Measurements from ENCODE around the gene SLC34A2. TPM values are rescaled to one million over a fixed set of nuclear protein-coding genes. Genes with fewer than 3 reads are reported as not detected.
"Not testable (repeated sequence)": the region's sequence is repeated elsewhere in the genome, so short reads cannot be mapped to it uniquely, and the experiment has no call there.

Gene SLC34A2
- total and polyA plus RNA-seq, 8 donors = 0.12 to 35.7 (median 0.55) TPM; not detected in 3

DNA sequence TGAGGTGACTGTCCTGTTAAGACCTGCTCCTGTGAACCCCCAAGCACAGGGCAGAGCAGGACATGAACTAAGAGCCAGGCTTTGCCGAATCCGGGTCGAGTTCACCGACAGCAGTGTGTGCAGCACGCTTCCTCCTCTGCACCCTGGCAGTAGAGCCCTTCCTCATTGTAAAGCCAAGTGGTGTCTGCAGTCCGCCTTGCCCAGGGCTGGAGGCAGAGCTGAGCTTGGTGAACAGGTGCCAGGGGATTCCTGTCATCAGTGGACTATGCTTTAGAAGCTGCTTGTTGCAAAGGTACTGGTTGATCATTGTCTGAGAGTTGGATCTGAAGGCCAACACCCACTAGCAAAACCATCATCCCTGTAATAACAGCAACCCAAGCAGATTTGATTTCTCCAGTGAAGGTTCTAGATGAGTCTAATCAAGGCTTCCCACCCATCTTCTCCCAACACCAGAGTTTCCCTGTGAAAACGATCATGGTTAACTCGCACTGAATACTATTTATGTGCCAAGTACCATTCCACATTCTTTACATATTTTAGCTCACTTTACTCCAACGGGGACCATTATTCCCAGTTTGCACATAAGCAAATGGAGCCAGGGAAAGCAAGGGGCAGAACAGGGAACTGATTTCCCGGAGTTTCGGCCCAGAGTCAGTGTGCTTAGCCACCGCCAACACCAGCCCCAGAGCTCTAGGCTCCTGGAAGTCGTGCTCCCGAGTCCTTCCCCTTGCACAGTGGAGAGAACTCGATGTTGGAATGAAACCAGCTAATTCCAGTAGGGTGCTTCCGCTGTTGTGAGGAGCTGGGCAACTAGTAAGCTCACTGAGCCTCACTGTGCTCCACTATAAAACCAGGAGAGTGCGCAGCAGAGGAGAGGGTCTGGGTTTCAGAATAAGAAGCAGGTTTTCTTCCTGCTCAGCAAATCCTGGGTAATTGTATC is 1.4 kb upstream of the SLC34A2 start:
- H3K4me1 ChIP-seq = peaks cover 7 to 23% (median 12%) of the 10 kb centered on the region in 4 donors
- WGBS, 5 donors = 61 to 80% (median 70%) methylated on average over 16 to 17 of the region's 17 CpGs
- H3K36me3 ChIP-seq = no peaks in the 10 kb centered on the region
- H3K27ac ChIP-seq = no peak overlapping the region
- H3K27me3 ChIP-seq = peaks cover 3 to 47% (median 23%) of the 10 kb centered on the region in 3 donors
- TF ChIP-seq, protein P1, sequence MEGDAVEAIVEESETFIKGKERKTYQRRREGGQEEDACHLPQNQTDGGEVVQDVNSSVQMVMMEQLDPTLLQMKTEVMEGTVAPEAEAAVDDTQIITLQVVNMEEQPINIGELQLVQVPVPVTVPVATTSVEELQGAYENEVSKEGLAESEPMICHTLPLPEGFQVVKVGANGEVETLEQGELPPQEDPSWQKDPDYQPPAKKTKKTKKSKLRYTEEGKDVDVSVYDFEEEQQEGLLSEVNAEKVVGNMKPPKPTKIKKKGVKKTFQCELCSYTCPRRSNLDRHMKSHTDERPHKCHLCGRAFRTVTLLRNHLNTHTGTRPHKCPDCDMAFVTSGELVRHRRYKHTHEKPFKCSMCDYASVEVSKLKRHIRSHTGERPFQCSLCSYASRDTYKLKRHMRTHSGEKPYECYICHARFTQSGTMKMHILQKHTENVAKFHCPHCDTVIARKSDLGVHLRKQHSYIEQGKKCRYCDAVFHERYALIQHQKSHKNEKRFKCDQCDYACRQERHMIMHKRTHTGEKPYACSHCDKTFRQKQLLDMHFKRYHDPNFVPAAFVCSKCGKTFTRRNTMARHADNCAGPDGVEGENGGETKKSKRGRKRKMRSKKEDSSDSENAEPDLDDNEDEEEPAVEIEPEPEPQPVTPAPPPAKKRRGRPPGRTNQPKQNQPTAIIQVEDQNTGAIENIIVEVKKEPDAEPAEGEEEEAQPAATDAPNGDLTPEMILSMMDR (IDR thresholded peaks at IDR 0.05) = no peak
- TF ChIP-seq EP300 (IDR thresholded peaks at IDR 0.05) (no peak), POLR2AphosphoS5 (IDR thresholded peaks at IDR 0.05) (no peak), POLR2A (IDR thresholded peaks at IDR 0.05) (no peak)
- H3K9me3 ChIP-seq = no peaks in the 10 kb centered on the region
- no peak for DNase-seq
- intact Hi-C loops (cut with DNase I; ENCODE audit: low total_unique reads) = no loop called here
- no peak overlapping the region for H3K4me3 ChIP-seq

DNA sequence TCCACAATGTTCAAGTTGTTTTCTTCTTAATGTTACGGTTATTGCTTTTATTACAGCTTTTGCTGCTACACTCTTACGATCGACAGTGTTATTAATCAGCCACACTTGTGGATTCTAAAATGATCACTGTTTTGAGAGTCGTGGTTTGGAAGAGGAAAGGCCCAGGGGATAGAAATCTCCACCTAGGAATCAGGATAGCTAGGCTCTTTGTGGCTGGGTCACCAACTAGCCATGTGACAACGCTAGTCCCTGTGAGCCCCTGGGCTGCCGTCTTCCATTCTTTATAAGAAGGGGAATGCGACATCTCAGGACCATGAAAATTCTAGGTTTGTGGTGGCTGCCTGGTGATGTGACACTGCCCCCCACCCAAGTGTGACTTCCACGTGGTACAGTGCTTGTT is 380 bp downstream of the SLC34A2 start:
- 41 to 65% (median 50%) methylated on average over 8 of the region's 8 CpGs for WGBS, 5 donors
- intact Hi-C loops (cut with DNase I; ENCODE audit: low total_unique reads) = no loop called here
- H3K4me3 ChIP-seq = peak overlapping the region in 3 of 4 donors; percentile 15 to 42 (median 34)
- TF ChIP-seq, protein P1 (IDR thresholded peaks at IDR 0.05) = no peak
- TF ChIP-seq EP300 (IDR thresholded peaks at IDR 0.05) (no peak), POLR2AphosphoS5 (IDR thresholded peaks at IDR 0.05) (no peak), POLR2A (IDR thresholded peaks at IDR 0.05) (no peak)
- no peaks in the 10 kb centered on the region for H3K9me3 ChIP-seq
- no peaks in the 10 kb centered on the region for H3K36me3 ChIP-seq
- no peak for DNase-seq
- H3K4me1 ChIP-seq = peaks cover 7 to 23% (median 12%) of the 10 kb centered on the region in 4 donors
- no peak overlapping the region for H3K27ac ChIP-seq
- peaks cover 3 to 47% (median 23%) of the 10 kb centered on the region in 3 donors for H3K27me3 ChIP-seq

- TF ChIP-seq, protein P1 (IDR thresholded peaks at IDR 0.05) = no peak
- no peak for TF ChIP-seq POLR2A (IDR thresholded peaks at IDR 0.05)
- no peak for TF ChIP-seq POLR2AphosphoS5 (IDR thresholded peaks at IDR 0.05)
- no peak for TF ChIP-seq EP300 (IDR thresholded peaks at IDR 0.05)
- H3K4me1 ChIP-seq = peaks cover 7 to 15% (median 10%) of the 10 kb centered on the region in 4 donors
- H3K27ac ChIP-seq = no peak overlapping the region
- intact Hi-C loops (cut with DNase I; ENCODE audit: low total_unique reads) = no loop called here
- peaks cover 3 to 47% (median 23%) of the 10 kb centered on the region in 3 donors for H3K27me3 ChIP-seq
- 57 to 70% (median 63%) methylated on average over 3 of the region's 3 CpGs for WGBS, 5 donors
- no peak overlapping the region for H3K4me3 ChIP-seq
- no peaks in the 10 kb centered on the region for H3K36me3 ChIP-seq
- no peaks in the 10 kb centered on the region for H3K9me3 ChIP-seq
- no peak for DNase-seq
Observed at GRCh38 chr4:25658357-25658771, 2.7 kb downstream of the SLC34A2 start.

GRCh38 chr4:25658777-25659176 is 3.1 kb downstream of the SLC34A2 start:
- intact Hi-C loops (cut with DNase I; ENCODE audit: low total_unique reads) = no loop called here
- Histone ChIP-seq H3K27me3 (peaks cover 3 to 45% (median 23%) of the 10 kb centered on the region in 3 donors), H3K27ac (no peak overlapping the region), H3K9me3 (no peaks in the 10 kb centered on the region), H3K4me1 (peaks cover 7 to 15% (median 10%) of the 10 kb centered on the region in 4 donors), H3K36me3 (no peaks in the 10 kb centered on the region), H3K4me3 (no peak overlapping the region)
- TF ChIP-seq, protein P1 (IDR thresholded peaks at IDR 0.05) = no peak
- TF ChIP-seq POLR2A (IDR thresholded peaks at IDR 0.05) = no peak
- DNase-seq = no peak
- 82 to 96% (median 83%) methylated on average over 2 to 3 of the region's 3 CpGs for WGBS, 5 donors

GRCh38 chr4:25661441-25661840 is 5.8 kb downstream of the SLC34A2 start:
- WGBS, 5 donors = 79 to 86% (median 83%) methylated on average over 4 of the region's 4 CpGs
- H3K4me1 ChIP-seq; DNase-seq; H3K36me3 ChIP-seq; H3K27ac ChIP-seq; H3K9me3 ChIP-seq; H3K4me3 ChIP-seq; intact Hi-C loops (cut with DNase I; ENCODE audit: low total_unique reads): not testable (repeated sequence)
- H3K27me3 ChIP-seq = peaks cover 0 to 20% (median 2%) of the 10 kb centered on the region in 3 donors

All from stomach (tissue), 9 donors.